ENCODE measurements around the gene PIGU.

DNA sequence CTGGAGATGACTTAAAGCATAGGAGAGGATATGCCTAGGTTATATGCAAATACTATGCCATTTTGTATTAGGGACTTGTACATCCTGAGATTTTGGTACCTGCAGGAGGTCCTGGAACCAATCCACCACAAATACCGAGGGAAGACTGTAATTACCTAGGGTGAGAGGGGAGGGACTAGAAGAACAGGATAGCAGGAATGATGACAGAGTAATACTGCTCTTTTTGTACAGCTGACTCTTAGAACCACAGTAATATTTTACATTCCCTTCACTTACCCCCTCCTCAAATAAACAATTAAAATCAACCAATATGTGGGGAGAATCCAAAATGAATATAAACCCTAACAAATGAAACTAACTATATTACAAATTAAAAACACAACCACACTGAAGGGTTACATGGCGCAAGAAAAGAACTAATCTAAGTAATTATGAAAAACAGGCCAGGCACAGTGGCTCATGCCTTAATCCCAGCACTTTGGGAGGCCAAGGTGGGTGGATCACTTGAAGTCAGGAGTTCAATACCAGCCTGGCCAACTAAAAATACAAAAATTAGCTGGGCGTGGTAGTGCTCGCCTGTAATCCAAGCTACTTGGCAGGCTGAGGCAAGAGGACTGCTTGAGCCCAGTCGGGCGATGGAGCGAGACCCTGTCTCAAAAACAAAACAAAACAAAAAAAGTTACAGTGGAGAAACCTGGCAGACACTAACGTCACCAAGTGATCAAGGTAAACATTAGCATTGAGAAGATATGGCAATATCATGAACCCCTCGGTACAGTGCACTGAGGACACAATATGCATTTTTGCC lies 81.3 kb downstream of the PIGU start:
- TF ChIP-seq, protein P1, sequence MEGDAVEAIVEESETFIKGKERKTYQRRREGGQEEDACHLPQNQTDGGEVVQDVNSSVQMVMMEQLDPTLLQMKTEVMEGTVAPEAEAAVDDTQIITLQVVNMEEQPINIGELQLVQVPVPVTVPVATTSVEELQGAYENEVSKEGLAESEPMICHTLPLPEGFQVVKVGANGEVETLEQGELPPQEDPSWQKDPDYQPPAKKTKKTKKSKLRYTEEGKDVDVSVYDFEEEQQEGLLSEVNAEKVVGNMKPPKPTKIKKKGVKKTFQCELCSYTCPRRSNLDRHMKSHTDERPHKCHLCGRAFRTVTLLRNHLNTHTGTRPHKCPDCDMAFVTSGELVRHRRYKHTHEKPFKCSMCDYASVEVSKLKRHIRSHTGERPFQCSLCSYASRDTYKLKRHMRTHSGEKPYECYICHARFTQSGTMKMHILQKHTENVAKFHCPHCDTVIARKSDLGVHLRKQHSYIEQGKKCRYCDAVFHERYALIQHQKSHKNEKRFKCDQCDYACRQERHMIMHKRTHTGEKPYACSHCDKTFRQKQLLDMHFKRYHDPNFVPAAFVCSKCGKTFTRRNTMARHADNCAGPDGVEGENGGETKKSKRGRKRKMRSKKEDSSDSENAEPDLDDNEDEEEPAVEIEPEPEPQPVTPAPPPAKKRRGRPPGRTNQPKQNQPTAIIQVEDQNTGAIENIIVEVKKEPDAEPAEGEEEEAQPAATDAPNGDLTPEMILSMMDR (IDR thresholded peaks at IDR 0.05) = no peak
- TF ChIP-seq ZFX (IDR thresholded peaks at IDR 0.05; ENCODE audit: borderline replicate concordance) = no peak
